HEK293 (cell line): ENCODE results near the gene TRPV5.

Source experiments
- CTCF ChIA-PET: fragments of 350-600 bp; formaldehyde crosslinking; extraction: SDS; loops from one replicate; lab custom pipeline; 2021; ENCODE audit warnings: antibody characterized with exemption; lab: Yijun Ruan, JAX
- POLR2A ChIA-PET: fragments of 300-600 bp; formaldehyde crosslinking; extraction: SDS; loops from one replicate; lab custom pipeline; 2020; ENCODE audit warnings: antibody characterized with exemption, inconsistent platforms; lab: Yijun Ruan, JAX
- H3K27ac ChIP-seq: fragments of 200-500 bp; sonication (Bioruptor generic); 2 replicates; pipeline ENCODE4 v1.5.1; 2014; ENCODE audit warnings: low read depth, low read length, control low read depth, inconsistent platforms; ENCODE audit errors: extremely low read depth
- H3K36me3 ChIP-seq, 2 experiments: fragments of 200-500 bp in 1 of 2; sonication (Bioruptor generic) in 1 of 2; 1 replicate in 1 of 2; 2 replicates in 1 of 2; pipeline ENCODE4 v1.5.1; 2014 to 2017; ENCODE audit warnings: inconsistent platforms in 2 of 2, low read length in 2 of 2; ENCODE audit not compliant: control insufficient read depth in 2 of 2, insufficient read depth in 1 of 2
- H3K4me1 ChIP-seq: fragments of 200-500 bp; sonication (Bioruptor generic); 2 replicates; pipeline ENCODE4 v1.5.1; 2014; ENCODE audit warnings: mild to moderate bottlenecking, low read length, inconsistent platforms; ENCODE audit not compliant: control insufficient read depth, insufficient read depth
- H3K4me3 ChIP-seq: 2 replicates; pipeline ENCODE4 v1.5.1; 2011; ENCODE audit warnings: low read depth, mild to moderate bottlenecking, control low read depth, low read length, moderate library complexity
- H3K9me3 ChIP-seq: fragments of 200-500 bp; sonication (Bioruptor generic); 2 replicates; pipeline ENCODE4 v1.5.1; 2014; ENCODE audit warnings: low read depth, low read length, inconsistent platforms; ENCODE audit not compliant: control insufficient read depth, insufficient read depth
- KLF8 ChIP-seq: fragments of 450-650 bp; formaldehyde crosslinking; IDR thresholded peaks from 2 replicates; pipeline ENCODE4 v1.5.1; 2016; ENCODE audit warnings: missing biosample characterization, missing genetic modification characterization
- YY1 ChIP-seq: fragments of 450-650 bp; formaldehyde crosslinking; IDR thresholded peaks from 2 replicates; pipeline ENCODE4 v1.5.1; 2018; ENCODE audit warnings: missing biosample characterization, missing genetic modification characterization
- ZBTB26 ChIP-seq: fragments of 450-650 bp; formaldehyde crosslinking; optimal IDR thresholded peaks from 2 replicates; pipeline ENCODE3; 2016; ENCODE audit warnings: missing biosample characterization, mild to moderate bottlenecking, missing genetic modification characterization
- ZFP37 ChIP-seq: fragments of 450-650 bp; formaldehyde crosslinking; IDR thresholded peaks from 2 replicates; pipeline ENCODE4 v1.5.1; 2016; ENCODE audit warnings: missing biosample characterization, missing genetic modification characterization
- ZIC2 ChIP-seq: fragments of 450-650 bp; formaldehyde crosslinking; IDR thresholded peaks from 2 replicates; pipeline ENCODE4 v1.5.1; 2016; ENCODE audit warnings: missing biosample characterization, missing genetic modification characterization
- ZNF10 ChIP-seq: fragments of 450-650 bp; formaldehyde crosslinking; IDR thresholded peaks from 2 replicates; pipeline ENCODE4 v1.5.1; 2017; ENCODE audit warnings: missing biosample characterization, missing genetic modification characterization
- ZNF133 ChIP-seq: fragments of 450-650 bp; formaldehyde crosslinking; IDR thresholded peaks from 2 replicates; pipeline ENCODE4 v1.5.1; 2016; ENCODE audit warnings: missing biosample characterization, missing genetic modification characterization
- ZNF184 ChIP-seq: fragments of 450-650 bp; IDR thresholded peaks from 2 replicates; pipeline ENCODE4 v1.5.1; 2018; ENCODE audit warnings: missing biosample characterization, mild to moderate bottlenecking, missing genetic modification characterization
- ZNF248 ChIP-seq: fragments of 450-650 bp; formaldehyde crosslinking; IDR thresholded peaks from 2 replicates; pipeline ENCODE4 v1.5.1; 2017; ENCODE audit warnings: missing biosample characterization, missing genetic modification characterization
- ZNF354C ChIP-seq: fragments of 450-650 bp; formaldehyde crosslinking; IDR thresholded peaks from 2 replicates; pipeline ENCODE4 v1.5.1; 2016; ENCODE audit warnings: missing biosample characterization, missing genetic modification characterization, low read depth, borderline replicate concordance
- ZNF426 ChIP-seq: fragments of 450-650 bp; formaldehyde crosslinking; IDR thresholded peaks from 2 replicates; pipeline ENCODE4 v1.5.1; 2017; ENCODE audit warnings: missing biosample characterization, missing genetic modification characterization, mild to moderate bottlenecking, inconsistent platforms, moderate library complexity
- ZNF473 ChIP-seq: fragments of 450-650 bp; formaldehyde crosslinking; IDR thresholded peaks from 2 replicates; pipeline ENCODE4 v1.5.1; 2017; ENCODE audit warnings: missing biosample characterization, missing genetic modification characterization
- ZNF514 ChIP-seq: fragments of 450-650 bp; formaldehyde crosslinking; IDR thresholded peaks from 2 replicates; pipeline ENCODE4 v1.5.1; 2016; ENCODE audit warnings: missing biosample characterization, missing genetic modification characterization
- ZNF530 ChIP-seq: fragments of 450-650 bp; formaldehyde crosslinking; IDR thresholded peaks from 2 replicates; pipeline ENCODE4 v1.5.1; 2016; ENCODE audit warnings: low read depth, missing biosample characterization, missing genetic modification characterization
- ZNF548 ChIP-seq: fragments of 450-650 bp; formaldehyde crosslinking; IDR thresholded peaks from 2 replicates; pipeline ENCODE4 v1.5.1; 2016; ENCODE audit warnings: missing biosample characterization, missing genetic modification characterization
- ZNF555 ChIP-seq: fragments of 450-650 bp; formaldehyde crosslinking; conservative IDR thresholded peaks from 2 replicates; pipeline ENCODE4 v1.5.1; 2017; ENCODE audit warnings: missing biosample characterization, mild to moderate bottlenecking, missing genetic modification characterization, inconsistent platforms
- ZNF571 ChIP-seq: fragments of 450-650 bp; formaldehyde crosslinking; IDR thresholded peaks from 2 replicates; pipeline ENCODE4 v1.5.0; 2017; ENCODE audit warnings: missing biosample characterization, missing genetic modification characterization
- ZNF623 ChIP-seq: fragments of 450-650 bp; formaldehyde crosslinking; IDR thresholded peaks from 2 replicates; pipeline ENCODE4 v1.5.1; 2016; ENCODE audit warnings: missing biosample characterization, missing genetic modification characterization
- ZNF707 ChIP-seq: fragments of 450-650 bp; formaldehyde crosslinking; IDR thresholded peaks from 2 replicates; pipeline ENCODE4 v1.5.1; 2016; ENCODE audit warnings: missing biosample characterization, missing genetic modification characterization
- ZNF776 ChIP-seq: fragments of 450-650 bp; formaldehyde crosslinking; IDR thresholded peaks from 2 replicates; pipeline ENCODE4 v1.5.0; 2017; ENCODE audit warnings: missing biosample characterization, missing genetic modification characterization, borderline replicate concordance
- ZSCAN16 ChIP-seq: fragments of 450-650 bp; formaldehyde crosslinking; IDR thresholded peaks from 2 replicates; pipeline ENCODE4 v1.5.1; 2016; ENCODE audit warnings: missing biosample characterization, missing genetic modification characterization

The TRPV5 gene

GRCh38 chr7:142930126-142930730, 3.3 kb downstream of the TRPV5 start (continued):
- TF ChIP-seq ZNF623 (tag by site-specific recombination) = no peak
- TF ChIP-seq ZNF354C (tag by site-specific recombination) = no peak
- TF ChIP-seq ZNF776 (tag by site-specific recombination) = no peak
- TF ChIP-seq, all 188 proteins: peak for 0

- ChIA-PET CTCF (interaction anchor here (0.6 to 1.2 kb wide), 2 partner anchors 18 to 61 kb away, joined by 3 to 5 read pairs; no protein-coding TSS in a partner anchor), POLR2A (no interaction called here)
- H3K36me3 ChIP-seq = no peaks in the 10 kb centered on the region
- H3K27ac ChIP-seq = no peak overlapping the region
- no peak overlapping the region for H3K4me3 ChIP-seq
- TF ChIP-seq ZNF248 (no peak), KLF8 (tag by site-specific recombination) (no peak)
- no peaks in the 10 kb centered on the region for H3K4me1 ChIP-seq
- H3K9me3 ChIP-seq = no peaks in the 10 kb centered on the region
Observed at GRCh38 chr7:142927949-142928348, 5.6 kb downstream of the TRPV5 start.

- POLR2A ChIA-PET = no interaction called here
- Histone ChIP-seq H3K4me3 (no peak overlapping the region), H3K27ac (no peak overlapping the region), H3K36me3 (no peaks in the 10 kb centered on the region), H3K4me1 (no peaks in the 10 kb centered on the region), H3K9me3 (no peaks in the 10 kb centered on the region)
- CTCF ChIA-PET = interaction anchor here (1.2 to 3.0 kb wide), 4 partner anchors 11 to 288 kb away, joined by 3 to 14 read pairs (median 5); no protein-coding TSS in a partner anchor
- TF ChIP-seq ZNF548 (no peak), ZFP37 (tag by site-specific recombination) (no peak)
Observed at GRCh38 chr7:142927085-142927745, 6.3 kb downstream of the TRPV5 start.

GRCh38 chr7:142925413-142925812, 8.1 kb downstream of the TRPV5 start:
- Histone ChIP-seq H3K27ac (no peak overlapping the region), H3K36me3 (no peaks in the 10 kb centered on the region), H3K9me3 (no peaks in the 10 kb centered on the region)
- TF ChIP-seq ZNF530 (tag by site-specific recombination) (no peak), ZIC2 (no peak), ZBTB26 (tag by site-specific recombination) (no peak), ZNF133 (tag by site-specific recombination) (no peak), ZNF555 (no peak), ZNF514 (tag by site-specific recombination) (no peak), ZNF571 (tag by site-specific recombination) (no peak), YY1 (no peak), ZNF184 (tag by site-specific recombination) (no peak), ZNF473 (no peak), ZNF707 (no peak), ZSCAN16 (no peak), ZNF10 (no peak), ZNF426 (tag by site-specific recombination) (no peak)
- TF ChIP-seq, all 188 proteins: peak for 0
- no peaks in the 10 kb centered on the region for H3K4me1 ChIP-seq
- ChIA-PET POLR2A (no interaction called here), CTCF (interaction anchor here (0.7 to 3.0 kb wide), 5 partner anchors 9 to 291 kb away, joined by 3 to 14 read pairs (median 4); no protein-coding TSS in a partner anchor)
- no peak overlapping the region for H3K4me3 ChIP-seq
